ENCODE results near the gene CA7. TPM values are rescaled to one million over a fixed set of nuclear protein-coding genes. Genes with fewer than 3 reads are reported as not detected.
"Not testable (repeated sequence)": the region's sequence is repeated elsewhere in the genome, so short reads cannot be mapped to it uniquely, and the experiment has no call there.

CA7 gene
- total RNA-seq, 3 donors from 2014 or later: 0.18 TPM; not detected in 2

- DNase-seq (no peak), ATAC-seq (no peak)
- H3K27me3 Mint-ChIP-seq (ENCODE audit: low read depth): peaks cover 9% of the 10 kb centered on the region
These were observed 7.2 kb downstream of the CA7 start for GRCh38 chr16:66851166-66851964.

GRCh38 chr16:66853261-66854139 lies 9.3 kb downstream of the CA7 start:
- Mint-ChIP-seq H3K36me3 (ENCODE audit: insufficient read depth) (no peaks in the 10 kb centered on the region), H3K9me3 (no peaks in the 10 kb centered on the region), H3K27me3 (ENCODE audit: low read depth) (no peaks in the 10 kb centered on the region), H3K4me1 (ENCODE audit: low read depth) (no peaks in the 10 kb centered on the region), H3K4me3 (no peak overlapping the region)
- DNase-seq: no peak
- no peak for ATAC-seq

More at GRCh38 chr16:66851166-66851964, 7.2 kb downstream of the CA7 start:
- Mint-ChIP-seq H3K36me3 (ENCODE audit: insufficient read depth) (no peaks in the 10 kb centered on the region), H3K9me3 (no peaks in the 10 kb centered on the region), H3K4me3 (no peak overlapping the region), H3K4me1 (ENCODE audit: low read depth) (no peaks in the 10 kb centered on the region)

- Mint-ChIP-seq H3K4me3 (no peak overlapping the region), H3K4me1 (ENCODE audit: low read depth) (no peaks in the 10 kb centered on the region), H3K27me3 (ENCODE audit: low read depth) (no peaks in the 10 kb centered on the region), H3K9me3 (no peaks in the 10 kb centered on the region), H3K36me3 (ENCODE audit: insufficient read depth) (no peaks in the 10 kb centered on the region)
- ATAC-seq (no peak), DNase-seq (no peak)
These were observed 12.0 kb downstream of the CA7 start for GRCh38 chr16:66856184-66856730.

- DNase-seq (no peak), ATAC-seq (no peak)
- Mint-ChIP-seq H3K9me3 (no peaks in the 10 kb centered on the region), H3K27me3 (ENCODE audit: low read depth) (no peaks in the 10 kb centered on the region), H3K4me3 (no peak overlapping the region), H3K36me3 (ENCODE audit: insufficient read depth) (no peaks in the 10 kb centered on the region), H3K4me1 (ENCODE audit: low read depth) (no peaks in the 10 kb centered on the region)
These were observed 12.6 kb downstream of the CA7 start for GRCh38 chr16:66856801-66857200.

GRCh38 chr16:66857437-66857836 lies 13.2 kb downstream of the CA7 start:
- DNase-seq: no peak
- no peaks in the 10 kb centered on the region for H3K4me1 Mint-ChIP-seq (ENCODE audit: low read depth)
- no peaks in the 10 kb centered on the region for H3K27me3 Mint-ChIP-seq (ENCODE audit: low read depth)
- H3K4me3 Mint-ChIP-seq: no peak overlapping the region
- no peaks in the 10 kb centered on the region for H3K9me3 Mint-ChIP-seq
- H3K36me3 Mint-ChIP-seq (ENCODE audit: insufficient read depth): no peaks in the 10 kb centered on the region
- no peak for ATAC-seq

- Mint-ChIP-seq H3K9me3 (no peaks in the 10 kb centered on the region), H3K4me3 (no peak overlapping the region), H3K36me3 (ENCODE audit: insufficient read depth) (no peaks in the 10 kb centered on the region), H3K27me3 (ENCODE audit: low read depth) (no peaks in the 10 kb centered on the region), H3K4me1 (ENCODE audit: low read depth) (no peaks in the 10 kb centered on the region)
- no peak for ATAC-seq
- no peak for DNase-seq
These were observed 14.7 kb downstream of the CA7 start for GRCh38 chr16:66858740-66859396.

GRCh38 chr16:66859397-66860068 lies 15.3 kb downstream of the CA7 start:
- H3K27me3 Mint-ChIP-seq (ENCODE audit: low read depth): no peaks in the 10 kb centered on the region
- no peaks in the 10 kb centered on the region for H3K4me1 Mint-ChIP-seq (ENCODE audit: low read depth)
- H3K9me3 Mint-ChIP-seq: no peaks in the 10 kb centered on the region
- DNase-seq: no peak
- ATAC-seq: no peak
- H3K36me3 Mint-ChIP-seq (ENCODE audit: insufficient read depth): no peaks in the 10 kb centered on the region
- no peak overlapping the region for H3K4me3 Mint-ChIP-seq

- Mint-ChIP-seq H3K4me1 (ENCODE audit: low read depth) (no peaks in the 10 kb centered on the region), H3K4me3 (no peak overlapping the region), H3K9me3 (no peaks in the 10 kb centered on the region), H3K36me3 (ENCODE audit: insufficient read depth) (no peaks in the 10 kb centered on the region), H3K27me3 (ENCODE audit: low read depth) (no peaks in the 10 kb centered on the region)
- DNase-seq: no peak
- no peak for ATAC-seq
These were observed 17.9 kb downstream of the CA7 start for GRCh38 chr16:66862023-66862520.

- Mint-ChIP-seq H3K4me1 (ENCODE audit: low read depth) (peaks cover 5% of the 10 kb centered on the region), H3K9me3 (no peaks in the 10 kb centered on the region), H3K4me3 (no peak overlapping the region), H3K27me3 (ENCODE audit: low read depth) (no peaks in the 10 kb centered on the region), H3K36me3 (ENCODE audit: insufficient read depth) (no peaks in the 10 kb centered on the region)
- ATAC-seq: no peak
- DNase-seq: no peak
These were observed 19.5 kb downstream of the CA7 start for GRCh38 chr16:66863707-66864106.

GRCh38 chr16:66869424-66869823 lies 25.2 kb downstream of the CA7 start:
- Mint-ChIP-seq H3K36me3 (ENCODE audit: insufficient read depth) (no peaks in the 10 kb centered on the region), H3K4me1 (ENCODE audit: low read depth) (peaks cover 24% of the 10 kb centered on the region), H3K27me3 (ENCODE audit: low read depth) (no peaks in the 10 kb centered on the region), H3K9me3 (no peaks in the 10 kb centered on the region), H3K4me3 (no peak overlapping the region)
- DNase-seq: no peak
- ATAC-seq: no peak

- not testable (repeated sequence) for H3K27me3 Mint-ChIP-seq (ENCODE audit: low read depth); H3K36me3 Mint-ChIP-seq (ENCODE audit: insufficient read depth); ATAC-seq; DNase-seq; H3K9me3 Mint-ChIP-seq; H3K4me3 Mint-ChIP-seq
- H3K4me1 Mint-ChIP-seq (ENCODE audit: low read depth): peaks cover 39% of the 10 kb centered on the region
These were observed 27.1 kb downstream of the CA7 start for GRCh38 chr16:66871363-66871762.

- DNase-seq (no peak), ATAC-seq (no peak)
- H3K4me1 Mint-ChIP-seq (ENCODE audit: low read depth): peaks cover 42% of the 10 kb centered on the region
- H3K27me3 Mint-ChIP-seq (ENCODE audit: low read depth): no peaks in the 10 kb centered on the region
- peaks cover 8% of the 10 kb centered on the region for H3K9me3 Mint-ChIP-seq
- H3K36me3 Mint-ChIP-seq (ENCODE audit: insufficient read depth): no peaks in the 10 kb centered on the region
- no peak overlapping the region for H3K4me3 Mint-ChIP-seq
These were observed 27.6 kb downstream of the CA7 start for GRCh38 chr16:66871840-66872239.

GRCh38 chr16:66872559-66872942 lies 28.3 kb downstream of the CA7 start:
- H3K9me3 Mint-ChIP-seq: peaks cover 8% of the 10 kb centered on the region
- no peaks in the 10 kb centered on the region for H3K27me3 Mint-ChIP-seq (ENCODE audit: low read depth)
- no peaks in the 10 kb centered on the region for H3K36me3 Mint-ChIP-seq (ENCODE audit: insufficient read depth)
- peak overlapping the region; percentile 63 for H3K4me3 Mint-ChIP-seq
- DNase-seq (no peak), ATAC-seq (no peak)
- H3K4me1 Mint-ChIP-seq (ENCODE audit: low read depth): peaks cover 42% of the 10 kb centered on the region

All from activated T-cell treated with anti-CD3 and anti-CD28 coated beads, Interleukin-2, amount 50 U/mL, for 4 hours (primary cell).